ENCODE results near the gene IL23R.

IL23R gene

GRCh38 chr1:67165468-67166041, 699 bp upstream of the IL23R start:
- Mint-ChIP-seq H3K4me1 (ENCODE audit: low read depth) (peaks cover 44% of the 10 kb centered on the region), H3K9me3 (peaks cover 12% of the 10 kb centered on the region), H3K27me3 (ENCODE audit: low read depth) (peaks cover 8% of the 10 kb centered on the region), H3K27ac (no peak overlapping the region), H3K4me3 (no peak overlapping the region), H3K36me3 (ENCODE audit: low read depth) (peaks cover 1% of the 10 kb centered on the region)
- DNase-seq (ENCODE audit: low spot score), result no peak

- Mint-ChIP-seq H3K27me3 (ENCODE audit: low read depth) (peaks cover 13% of the 10 kb centered on the region), H3K27ac (no peak overlapping the region)
These were observed 3.2 kb downstream of the IL23R start for GRCh38 chr1:67169496-67169895.

GRCh38 chr1:67169932-67170331, 3.7 kb downstream of the IL23R start:
- peaks cover 3% of the 10 kb centered on the region for H3K36me3 Mint-ChIP-seq (ENCODE audit: low read depth)

More at GRCh38 chr1:67169496-67169895, 3.2 kb downstream of the IL23R start:
- peaks cover 12% of the 10 kb centered on the region for H3K9me3 Mint-ChIP-seq
- no peak overlapping the region for H3K4me3 Mint-ChIP-seq
- H3K4me1 Mint-ChIP-seq (ENCODE audit: low read depth), result peaks cover 55% of the 10 kb centered on the region
- DNase-seq (ENCODE audit: low spot score), result no peak
- H3K36me3 Mint-ChIP-seq (ENCODE audit: low read depth), result peaks cover 3% of the 10 kb centered on the region

GRCh38 chr1:67170751-67171573, 4.7 kb downstream of the IL23R start:
- Mint-ChIP-seq H3K4me3 (peak overlapping the region; percentile 75), H3K27me3 (ENCODE audit: low read depth) (peaks cover 12% of the 10 kb centered on the region), H3K9me3 (no peaks in the 10 kb centered on the region), H3K4me1 (ENCODE audit: low read depth) (peaks cover 60% of the 10 kb centered on the region), H3K27ac (peak overlapping the region; percentile 86), H3K36me3 (ENCODE audit: low read depth) (peaks cover 6% of the 10 kb centered on the region)
- no peak for DNase-seq (ENCODE audit: low spot score)

More at GRCh38 chr1:67169932-67170331, 3.7 kb downstream of the IL23R start:
- Mint-ChIP-seq H3K27ac (no peak overlapping the region), H3K4me1 (ENCODE audit: low read depth) (peaks cover 56% of the 10 kb centered on the region), H3K4me3 (no peak overlapping the region), H3K27me3 (ENCODE audit: low read depth) (peaks cover 14% of the 10 kb centered on the region), H3K9me3 (peaks cover 8% of the 10 kb centered on the region)
- no peak for DNase-seq (ENCODE audit: low spot score)

GRCh38 chr1:67171574-67171955, 5.3 kb downstream of the IL23R start:
- Mint-ChIP-seq H3K27ac (peak overlapping the region; percentile 86), H3K27me3 (ENCODE audit: low read depth) (peaks cover 12% of the 10 kb centered on the region), H3K4me1 (ENCODE audit: low read depth) (peaks cover 56% of the 10 kb centered on the region), H3K9me3 (no peaks in the 10 kb centered on the region), H3K36me3 (ENCODE audit: low read depth) (peaks cover 6% of the 10 kb centered on the region), H3K4me3 (peak overlapping the region; percentile 75)
- no peak for DNase-seq (ENCODE audit: low spot score)

- H3K36me3 Mint-ChIP-seq (ENCODE audit: low read depth), result peaks cover 6% of the 10 kb centered on the region
- H3K27ac Mint-ChIP-seq, result peak overlapping the region; percentile 86
- H3K4me1 Mint-ChIP-seq (ENCODE audit: low read depth), result peaks cover 56% of the 10 kb centered on the region
- peak overlapping the region; percentile 75 for H3K4me3 Mint-ChIP-seq
- no peak for DNase-seq (ENCODE audit: low spot score)
- H3K27me3 Mint-ChIP-seq (ENCODE audit: low read depth), result peaks cover 12% of the 10 kb centered on the region
- no peaks in the 10 kb centered on the region for H3K9me3 Mint-ChIP-seq
These were observed 5.7 kb downstream of the IL23R start for GRCh38 chr1:67171978-67172377.

- no peak overlapping the region for H3K4me3 Mint-ChIP-seq
- H3K27me3 Mint-ChIP-seq (ENCODE audit: low read depth), result peaks cover 9% of the 10 kb centered on the region
- DNase-seq (ENCODE audit: low spot score), result no peak
- no peaks in the 10 kb centered on the region for H3K9me3 Mint-ChIP-seq
- peaks cover 5% of the 10 kb centered on the region for H3K36me3 Mint-ChIP-seq (ENCODE audit: low read depth)
- peaks cover 49% of the 10 kb centered on the region for H3K4me1 Mint-ChIP-seq (ENCODE audit: low read depth)
- no peak overlapping the region for H3K27ac Mint-ChIP-seq
These were observed 7.7 kb downstream of the IL23R start for GRCh38 chr1:67173988-67174387.

GRCh38 chr1:67174716-67175284, 8.5 kb downstream of the IL23R start:
- H3K27me3 Mint-ChIP-seq (ENCODE audit: low read depth), result peaks cover 11% of the 10 kb centered on the region
- H3K4me1 Mint-ChIP-seq (ENCODE audit: low read depth), result peaks cover 48% of the 10 kb centered on the region
- no peak for DNase-seq (ENCODE audit: low spot score)
- no peak overlapping the region for H3K27ac Mint-ChIP-seq
- H3K36me3 Mint-ChIP-seq (ENCODE audit: low read depth), result peaks cover 5% of the 10 kb centered on the region
- H3K4me3 Mint-ChIP-seq, result no peak overlapping the region
- H3K9me3 Mint-ChIP-seq, result no peaks in the 10 kb centered on the region

GRCh38 chr1:67175530-67176087, 9.4 kb downstream of the IL23R start:
- no peak overlapping the region for H3K4me3 Mint-ChIP-seq
- H3K27me3 Mint-ChIP-seq (ENCODE audit: low read depth), result peaks cover 11% of the 10 kb centered on the region
- H3K27ac Mint-ChIP-seq, result no peak overlapping the region
- DNase-seq (ENCODE audit: low spot score), result no peak
- no peaks in the 10 kb centered on the region for H3K9me3 Mint-ChIP-seq
- H3K4me1 Mint-ChIP-seq (ENCODE audit: low read depth), result peaks cover 43% of the 10 kb centered on the region
- H3K36me3 Mint-ChIP-seq (ENCODE audit: low read depth), result peaks cover 5% of the 10 kb centered on the region

GRCh38 chr1:67184838-67185421, 18.7 kb downstream of the IL23R start:
- H3K4me1 Mint-ChIP-seq (ENCODE audit: low read depth), result peaks cover 3% of the 10 kb centered on the region
- peaks cover 7% of the 10 kb centered on the region for H3K9me3 Mint-ChIP-seq
- H3K27me3 Mint-ChIP-seq (ENCODE audit: low read depth), result peaks cover under 1% of the 10 kb centered on the region
- H3K36me3 Mint-ChIP-seq (ENCODE audit: low read depth), result no peaks in the 10 kb centered on the region
- DNase-seq (ENCODE audit: low spot score), result no peak
- no peak overlapping the region for H3K4me3 Mint-ChIP-seq
- no peak overlapping the region for H3K27ac Mint-ChIP-seq

GRCh38 chr1:67188137-67188536, 21.9 kb downstream of the IL23R start:
- H3K27ac Mint-ChIP-seq, result no peak overlapping the region
- no peak overlapping the region for H3K4me3 Mint-ChIP-seq
- DNase-seq (ENCODE audit: low spot score), result no peak
- no peaks in the 10 kb centered on the region for H3K27me3 Mint-ChIP-seq (ENCODE audit: low read depth)
- H3K36me3 Mint-ChIP-seq (ENCODE audit: low read depth), result no peaks in the 10 kb centered on the region
- no peaks in the 10 kb centered on the region for H3K9me3 Mint-ChIP-seq
- H3K4me1 Mint-ChIP-seq (ENCODE audit: low read depth), result peaks cover 6% of the 10 kb centered on the region

GRCh38 chr1:67189953-67190352, 23.7 kb downstream of the IL23R start:
- no peak overlapping the region for H3K4me3 Mint-ChIP-seq
- DNase-seq (ENCODE audit: low spot score), result no peak
- H3K27ac Mint-ChIP-seq, result no peak overlapping the region
- H3K4me1 Mint-ChIP-seq (ENCODE audit: low read depth), result peaks cover 17% of the 10 kb centered on the region
- no peaks in the 10 kb centered on the region for H3K9me3 Mint-ChIP-seq
- H3K36me3 Mint-ChIP-seq (ENCODE audit: low read depth), result no peaks in the 10 kb centered on the region
- no peaks in the 10 kb centered on the region for H3K27me3 Mint-ChIP-seq (ENCODE audit: low read depth)

GRCh38 chr1:67190410-67190809, 24.2 kb downstream of the IL23R start:
- Mint-ChIP-seq H3K9me3 (no peaks in the 10 kb centered on the region), H3K4me1 (ENCODE audit: low read depth) (peaks cover 19% of the 10 kb centered on the region), H3K27me3 (ENCODE audit: low read depth) (no peaks in the 10 kb centered on the region), H3K27ac (no peak overlapping the region), H3K36me3 (ENCODE audit: low read depth) (no peaks in the 10 kb centered on the region), H3K4me3 (no peak overlapping the region)
- no peak for DNase-seq (ENCODE audit: low spot score)

- Mint-ChIP-seq H3K9me3 (no peaks in the 10 kb centered on the region), H3K36me3 (ENCODE audit: low read depth) (no peaks in the 10 kb centered on the region), H3K4me1 (ENCODE audit: low read depth) (peaks cover 20% of the 10 kb centered on the region), H3K27ac (no peak overlapping the region), H3K4me3 (no peak overlapping the region), H3K27me3 (ENCODE audit: low read depth) (no peaks in the 10 kb centered on the region)
- DNase-seq (ENCODE audit: low spot score), result no peak
These were observed 24.7 kb downstream of the IL23R start for GRCh38 chr1:67190942-67191341.

Data from T-helper 2 cell treated with Interferon-gamma antibody and Interleukin-4, amounts not matched to agents 5 μg/mL and 100 μg/mL, for 36 hours (primary cell).